Stimulated activated CD4-positive, alpha-beta T cell treated with anti-CD3 and anti-CD28 coated beads, Interleukin-2, amount 100 ng/mL, for 48 hours (primary cell): ENCODE data around the gene RTN4R.
"Not testable (repeated sequence)": the region's sequence is repeated elsewhere in the genome, so short reads cannot be mapped to it uniquely, and the experiment has no call there.

Source experiments
- DNase-seq, 2 donors: peaks; one replicate each; pipeline ENCODE4 v3.0.0-alpha.2; 2020

Gene RTN4R

DNA sequence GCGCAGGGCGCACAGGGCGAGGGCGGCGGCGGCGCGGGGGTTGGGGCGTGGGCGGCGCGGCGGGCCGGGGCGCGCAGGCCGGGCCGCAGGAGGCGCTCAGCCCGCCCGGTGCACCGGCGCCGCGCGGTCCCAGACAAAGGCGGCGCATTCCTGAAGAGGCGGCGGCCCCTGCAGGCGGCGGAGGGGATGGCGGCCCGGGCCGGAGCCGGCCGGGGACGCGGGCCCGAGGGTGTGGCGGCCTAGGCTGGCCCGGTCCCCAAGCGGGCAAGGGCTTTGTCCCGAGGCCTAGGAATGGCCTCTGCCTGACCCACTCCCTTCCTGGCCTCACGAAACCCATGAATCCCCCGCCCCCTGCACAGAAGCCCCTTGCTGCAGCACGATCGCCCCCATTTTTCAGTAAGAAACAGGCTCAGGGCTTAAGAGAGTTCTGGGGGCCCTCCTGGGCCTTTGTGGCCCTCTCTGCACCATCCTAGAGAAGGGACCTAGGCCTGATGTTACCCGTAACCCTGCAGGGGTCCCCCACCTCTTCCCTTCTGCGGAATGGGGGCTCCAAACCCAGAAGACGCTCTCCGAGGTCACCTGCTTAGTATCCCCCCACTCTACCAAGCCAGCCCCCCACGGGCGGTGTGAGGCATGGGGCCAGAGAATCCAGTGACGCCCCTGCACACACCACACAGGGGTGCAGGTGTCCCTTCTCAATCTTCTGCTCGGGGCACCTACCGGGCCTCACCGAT is at the start of gene RTN4R:
Gene RTN4R, minus strand, starts transcription at position 40 of the 734 bp plus-strand sequence. CDS start 226 bp downstream, outside the sequence.
- DNase-seq = peak; percentile 57 to 64

DNA sequence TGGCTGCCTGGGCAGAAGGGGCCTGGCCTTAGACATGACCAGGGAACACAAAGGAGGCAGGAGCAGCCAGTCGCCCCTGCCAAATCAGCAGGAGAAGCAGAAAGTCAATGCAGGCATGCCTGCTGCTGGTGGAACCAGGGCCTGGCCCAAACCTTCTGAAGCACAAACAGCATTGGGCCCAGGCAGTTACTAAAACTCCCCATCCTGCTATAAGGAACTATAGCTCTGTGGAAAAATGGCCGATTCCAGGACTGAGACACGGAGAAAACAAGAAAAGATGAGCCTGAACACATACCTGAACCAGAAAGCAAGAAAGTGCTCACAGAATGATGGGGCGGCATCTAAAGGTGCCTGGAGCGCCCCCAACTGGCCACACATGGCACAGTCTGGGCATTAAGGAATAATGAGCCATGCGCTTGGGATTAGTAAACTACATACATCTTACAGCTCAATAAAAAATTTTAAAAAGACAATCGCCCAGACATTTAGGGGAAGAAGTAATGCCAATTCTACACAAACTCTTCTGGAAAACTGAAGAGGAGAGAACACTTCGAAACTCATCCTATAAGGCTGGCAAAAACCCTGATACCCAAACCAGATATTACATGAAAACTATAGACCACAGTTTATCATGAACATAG is 49.4 kb upstream of the RTN4R start:
- DNase-seq = peak in 1 of 2 donors; percentile 24

DNA sequence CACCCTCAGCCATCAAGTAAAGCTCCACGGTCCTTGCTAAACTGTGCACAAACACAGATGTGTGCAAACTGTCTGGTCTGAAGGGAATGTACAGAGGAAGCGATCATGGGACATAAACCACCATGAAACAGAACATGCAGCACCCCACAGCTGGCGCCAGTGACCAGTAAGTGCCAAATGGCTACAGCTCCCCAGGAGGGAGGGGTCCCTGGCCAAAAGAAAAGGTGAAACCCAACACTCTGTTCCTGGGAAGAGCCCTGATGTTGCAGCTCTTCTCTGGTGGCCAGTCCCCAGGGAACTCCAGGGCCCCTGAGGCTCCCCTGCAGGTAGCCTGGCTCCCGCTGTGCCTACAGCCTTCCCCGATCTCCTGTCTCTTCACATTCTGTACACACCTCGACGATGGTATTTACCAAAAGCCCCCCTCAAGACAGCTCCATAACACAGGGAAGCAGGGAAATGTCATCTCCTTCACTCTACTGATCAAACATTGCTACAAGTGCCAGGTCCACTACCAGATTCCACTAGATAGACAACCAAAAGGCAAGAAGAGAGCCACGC is 48.8 kb upstream of the RTN4R start:
- DNase-seq = no peak

DNA sequence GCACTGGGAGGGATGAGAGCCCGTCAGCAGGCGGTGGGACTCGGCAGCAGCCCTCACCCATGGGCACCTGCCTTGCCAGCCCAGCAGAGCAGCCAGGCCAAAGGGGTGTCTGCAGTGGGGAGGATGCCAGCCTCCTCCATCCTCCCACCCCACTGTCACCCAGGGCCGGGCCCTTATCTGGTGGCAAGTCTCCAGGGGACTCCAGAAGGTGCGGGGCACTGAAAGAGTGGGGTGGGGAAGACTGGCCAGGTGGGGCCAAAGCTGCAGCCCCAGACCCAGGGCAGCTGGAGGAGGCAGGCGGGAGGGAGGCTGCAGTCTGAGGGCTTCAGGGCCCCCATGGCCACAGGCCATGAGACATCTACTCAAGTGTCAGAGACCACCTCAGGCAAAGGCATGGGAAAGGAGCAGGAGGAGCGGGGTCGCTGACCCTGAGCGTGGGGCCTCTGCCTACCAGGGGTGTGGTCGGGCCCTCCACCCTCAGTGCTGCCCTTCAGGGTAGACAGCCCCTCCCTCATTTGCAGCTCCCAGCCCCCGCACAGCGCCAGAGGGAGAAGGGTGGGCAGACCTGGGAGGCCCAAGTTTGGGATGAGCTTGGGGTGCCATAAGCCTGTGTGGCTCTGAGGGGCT is 48.2 kb upstream of the RTN4R start:
- DNase-seq = no peak

DNA sequence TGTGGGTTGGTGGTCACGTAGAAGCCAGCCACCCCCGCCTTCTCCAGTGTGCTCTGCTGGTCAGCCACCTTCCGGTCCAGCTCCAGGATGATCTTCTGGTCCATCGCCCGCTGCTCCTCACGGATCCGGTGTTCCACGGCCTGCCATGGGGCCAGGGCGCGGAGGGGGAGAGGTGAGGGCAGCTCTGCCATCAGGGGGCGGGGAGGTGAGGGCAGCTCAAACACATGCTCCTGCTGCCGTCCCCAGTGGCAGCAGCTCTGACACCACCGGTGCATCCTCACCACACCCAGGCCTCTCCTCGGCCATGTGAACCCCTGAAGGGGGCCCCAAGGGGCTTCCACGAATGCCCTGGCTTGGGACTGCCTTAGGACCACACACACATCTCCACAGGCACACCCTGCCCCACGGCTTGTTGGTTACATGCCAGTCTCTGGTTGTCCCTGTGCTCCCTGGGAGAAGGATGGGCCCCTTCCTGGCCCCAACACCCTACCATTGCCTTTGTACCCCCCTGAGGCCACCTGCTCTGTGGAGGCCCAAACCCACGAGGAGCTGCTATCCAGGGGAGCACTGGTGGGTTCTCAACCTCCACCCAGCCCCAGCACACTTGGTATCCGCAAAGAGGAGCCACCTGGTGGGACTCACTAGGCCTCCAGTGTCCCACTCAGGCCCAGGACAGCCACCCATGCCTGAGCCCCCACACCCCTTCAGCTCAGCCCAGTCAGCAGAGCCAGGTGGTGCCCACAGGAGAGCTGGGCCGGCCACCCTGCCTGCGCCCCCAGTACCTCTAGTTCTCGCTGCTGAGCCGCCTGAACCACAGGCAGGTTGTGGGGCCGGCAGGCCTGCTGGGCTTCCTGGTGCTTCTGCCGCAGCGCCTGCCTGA is 47.5 kb upstream of the RTN4R start:
- DNase-seq = no peak

DNA sequence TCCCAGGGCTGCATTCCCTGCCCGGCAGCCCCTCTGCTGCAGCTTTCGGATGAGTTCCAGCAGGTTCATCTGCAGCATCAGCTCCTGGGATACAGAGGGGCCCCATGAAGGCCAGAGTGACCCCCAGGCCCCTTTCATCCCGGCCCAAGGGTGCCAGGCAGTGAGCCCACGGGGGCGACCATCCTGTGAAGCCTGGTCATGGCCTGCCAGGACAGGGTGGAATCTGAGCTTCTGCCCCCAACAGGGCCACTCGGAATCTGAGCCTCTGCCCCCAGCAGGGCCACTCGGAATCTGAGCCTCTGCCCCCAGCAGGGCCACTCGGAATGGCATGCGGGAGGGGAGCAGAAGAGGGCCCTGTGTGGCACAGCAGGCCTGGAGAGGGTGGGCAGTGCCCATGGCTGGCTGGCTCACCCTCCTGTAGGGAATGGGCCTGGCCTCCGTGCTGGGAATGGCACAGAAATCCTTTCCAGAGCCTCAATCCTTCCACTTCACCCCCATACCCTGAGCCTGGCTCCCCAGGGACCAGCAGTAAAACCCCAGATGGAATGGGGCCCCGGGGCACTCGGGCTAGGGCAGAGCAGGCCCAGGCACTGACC is 46.7 kb upstream of the RTN4R start:
- not testable (repeated sequence) for DNase-seq

DNA sequence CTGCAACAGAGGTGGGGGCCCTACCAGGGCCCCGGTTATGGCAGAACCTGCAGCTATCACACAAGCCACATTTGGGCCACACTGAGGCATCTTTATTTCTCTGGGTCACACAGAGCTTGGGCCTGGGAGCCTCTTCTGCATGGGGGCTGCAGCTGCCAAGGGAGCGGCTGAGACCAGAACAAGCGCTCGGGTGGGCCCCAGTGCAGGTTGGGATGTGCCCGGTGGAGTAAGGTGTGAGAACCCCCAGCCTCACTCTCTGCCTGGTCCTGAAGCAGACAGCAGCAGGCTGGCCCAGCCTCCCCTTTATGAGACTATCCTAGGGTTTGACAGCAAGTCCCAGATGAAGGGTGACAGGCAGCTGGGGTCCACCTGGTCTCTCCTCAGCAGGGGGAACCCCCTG is 46.1 kb upstream of the RTN4R start:
- DNase-seq = not testable (repeated sequence)

DNA sequence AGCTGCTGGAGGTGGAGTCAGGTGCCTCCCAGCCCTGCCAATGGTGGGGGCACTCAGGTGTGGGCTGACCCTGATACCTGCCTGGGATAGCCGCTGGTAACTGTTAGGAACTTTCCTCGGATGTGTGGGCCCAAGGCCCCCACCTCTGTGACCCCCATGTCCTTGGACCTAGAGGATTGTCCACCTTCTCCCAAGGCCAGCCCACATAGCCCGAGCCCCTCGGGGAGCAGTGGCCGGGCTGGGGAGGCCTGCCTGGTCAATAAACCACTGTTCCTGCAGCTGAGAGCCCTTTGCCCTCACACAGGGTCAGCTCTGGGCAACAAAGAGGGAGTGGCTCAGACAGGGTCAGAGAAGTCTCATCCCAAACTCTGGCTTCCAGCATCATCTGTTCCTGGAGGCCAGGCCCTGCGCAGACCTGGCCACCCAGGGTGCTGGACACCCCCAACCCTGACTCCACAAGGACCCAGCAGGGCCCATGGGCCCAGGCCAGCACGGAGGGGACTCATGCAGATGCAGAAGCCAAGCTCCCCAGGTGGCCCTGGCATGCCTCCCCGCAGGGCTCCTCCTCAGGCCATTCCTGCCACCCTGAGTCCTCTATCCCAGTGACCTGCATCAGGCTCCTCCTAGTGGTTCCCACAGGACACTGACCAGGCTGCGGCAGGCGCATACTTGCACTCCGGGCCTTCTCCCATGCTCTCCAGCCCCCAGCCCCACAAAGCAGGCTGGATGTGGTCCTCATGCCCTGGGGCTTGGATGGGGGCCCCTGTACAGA is 45.4 kb upstream of the RTN4R start:
- not testable (repeated sequence) for DNase-seq

DNA sequence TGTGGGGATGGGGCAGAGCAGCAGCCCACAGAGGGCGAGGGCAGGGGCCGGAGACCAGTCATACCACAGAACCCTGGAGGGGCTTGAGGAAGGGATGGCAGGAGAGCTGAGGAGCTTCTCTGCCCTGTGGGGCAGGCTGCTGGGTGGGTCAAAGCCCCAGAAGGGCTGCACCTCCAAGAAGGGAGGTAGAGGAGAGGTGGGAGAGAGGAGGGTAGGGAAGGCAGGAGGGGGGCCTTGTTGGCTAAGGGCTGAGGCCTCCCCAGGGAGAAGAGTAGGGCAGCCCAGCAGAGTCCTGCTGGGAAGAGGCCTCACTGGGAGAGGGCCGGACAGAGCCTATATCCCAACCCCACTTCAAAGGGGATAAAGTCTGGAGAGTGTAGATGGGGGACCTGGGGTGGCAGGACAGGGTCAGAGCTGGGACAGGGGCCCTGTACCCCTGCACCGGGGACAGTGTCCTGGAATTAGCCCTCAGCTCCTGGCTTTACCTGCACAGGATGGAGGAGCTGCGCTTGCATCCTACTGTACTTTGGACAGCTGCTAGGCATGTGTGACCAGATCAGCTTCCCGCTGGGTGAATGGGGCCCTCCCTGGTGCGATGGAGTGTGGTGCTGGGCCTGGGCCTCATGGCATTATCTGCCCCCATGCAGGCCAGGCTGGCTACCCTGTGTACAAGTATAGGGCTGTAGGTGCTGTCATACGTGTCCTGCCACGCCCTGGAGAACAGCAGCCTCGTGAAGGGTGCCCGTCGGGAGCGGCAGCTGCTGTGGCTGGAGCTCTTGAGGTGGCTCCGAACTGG is 44.5 kb upstream of the RTN4R start:
- DNase-seq = no peak

DNA sequence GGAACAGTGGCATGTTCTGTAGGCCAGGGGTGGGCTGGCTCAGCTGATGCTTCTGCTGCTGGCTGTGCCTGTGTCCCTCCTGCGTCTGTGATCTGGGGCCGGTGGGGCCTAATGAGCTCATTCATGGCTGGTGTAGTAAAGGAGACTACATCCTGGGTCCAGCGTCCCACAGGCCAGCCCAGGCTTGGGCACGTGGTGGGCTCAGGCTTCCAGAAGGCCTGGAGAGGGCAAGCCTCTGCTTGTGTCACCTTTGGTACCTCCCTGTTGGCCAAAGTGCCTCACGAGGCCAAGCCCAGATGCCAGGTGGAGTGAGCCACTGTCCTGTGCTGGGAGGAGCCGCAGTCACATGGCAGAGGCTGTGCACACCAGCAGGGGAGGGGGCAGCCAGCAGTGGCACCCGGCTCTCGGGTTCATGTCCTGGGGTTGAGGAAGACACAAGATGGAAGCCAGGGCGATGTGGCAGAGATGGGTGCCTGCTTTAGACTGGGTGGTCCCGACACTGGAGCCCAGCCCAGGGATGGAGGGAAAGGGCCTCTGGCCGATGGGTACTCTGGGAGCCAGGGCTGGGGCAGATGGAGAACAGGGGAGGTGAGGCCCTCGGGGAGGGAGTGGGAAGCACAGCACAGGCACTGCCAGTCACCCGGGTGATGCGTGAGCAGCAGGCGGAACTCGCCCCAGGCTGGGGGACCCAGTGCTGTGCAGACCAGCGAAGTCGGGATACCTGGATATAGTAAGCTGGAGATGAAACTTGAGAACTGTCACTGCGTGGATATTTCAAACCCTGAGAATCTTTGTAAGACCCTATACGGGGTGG is 43.3 kb upstream of the RTN4R start:
- not testable (repeated sequence) for DNase-seq

DNA sequence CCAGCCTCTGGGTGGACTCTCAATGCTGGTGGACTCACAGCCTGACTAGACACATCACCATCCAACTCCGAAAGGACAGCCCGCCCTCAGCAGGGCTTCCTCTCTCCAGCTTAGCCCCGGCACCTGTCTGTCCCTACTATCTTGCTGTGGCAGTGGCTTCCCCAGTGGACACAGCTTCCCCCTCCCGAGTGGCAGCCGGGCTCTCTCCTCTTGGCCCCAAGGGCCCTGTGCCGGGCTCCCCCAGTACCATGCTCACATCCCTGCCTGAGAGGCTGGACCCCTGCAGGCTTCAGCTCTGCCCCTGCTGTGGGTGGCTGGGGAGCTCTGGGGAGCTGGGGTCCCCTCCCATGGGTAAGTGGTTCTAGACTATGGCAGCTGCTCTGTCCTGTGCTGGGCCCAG is 42.7 kb upstream of the RTN4R start:
- not testable (repeated sequence) for DNase-seq

DNA sequence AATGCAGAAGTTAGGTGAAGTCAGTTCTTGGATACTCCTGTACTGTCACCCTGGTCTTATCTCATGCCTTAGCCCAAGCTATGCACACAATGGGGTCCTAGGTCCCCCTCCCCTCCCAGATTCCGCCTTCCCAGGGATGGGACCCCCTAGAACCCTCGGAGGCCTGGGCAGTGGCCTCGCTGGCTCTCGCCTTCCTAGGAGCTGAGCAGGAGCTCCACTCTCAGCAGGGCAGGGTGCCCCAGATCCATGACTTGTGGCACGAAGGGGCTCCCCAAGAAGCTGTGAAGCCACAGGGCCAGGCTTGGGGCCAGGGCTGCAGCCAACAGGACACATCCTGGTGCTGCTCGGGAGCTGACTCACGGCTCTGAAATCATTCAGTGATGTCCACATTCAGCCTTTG is 42.1 kb upstream of the RTN4R start:
- DNase-seq = not testable (repeated sequence)

DNA sequence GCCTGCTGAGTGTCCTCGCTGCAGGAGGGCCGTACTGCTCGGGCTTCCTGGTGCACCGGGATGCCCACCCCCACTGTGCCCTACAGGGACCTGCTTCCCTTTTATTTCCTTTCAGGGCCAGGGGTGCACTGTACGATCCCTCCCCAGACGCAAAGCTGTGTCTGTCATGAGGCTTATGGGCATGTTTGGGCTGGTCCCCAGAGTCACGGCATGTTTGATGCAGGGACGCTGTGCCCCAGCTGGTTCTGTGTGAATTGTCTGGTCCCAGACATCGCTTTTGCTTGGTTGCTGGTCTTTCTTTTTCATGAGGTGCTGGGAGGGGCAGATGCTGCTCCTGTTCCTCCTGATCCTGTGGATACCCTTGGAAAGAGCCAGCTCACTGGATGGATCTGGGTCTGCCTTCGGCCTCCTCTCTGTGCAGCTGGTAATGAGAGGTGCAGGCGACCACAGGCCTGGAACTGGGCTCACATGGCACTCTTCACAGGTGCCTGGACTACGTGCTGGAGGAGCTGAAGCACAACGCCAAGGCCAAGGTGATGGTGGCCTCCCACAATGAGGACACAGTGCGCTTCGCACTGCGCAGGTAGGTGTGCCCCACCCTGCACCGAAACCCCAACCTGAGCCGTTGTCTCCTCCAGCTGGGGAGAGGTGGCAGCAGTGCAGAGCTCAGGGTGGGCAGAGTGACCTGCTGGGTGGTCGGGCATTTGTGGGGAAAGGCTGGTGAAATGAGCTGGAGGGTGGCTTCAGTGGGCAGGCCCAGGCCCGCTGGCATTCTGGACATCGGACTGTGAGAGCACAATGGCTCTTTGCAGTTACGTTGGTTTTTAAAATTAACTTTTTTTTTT is 40.9 kb upstream of the RTN4R start:
- not testable (repeated sequence) for DNase-seq

DNA sequence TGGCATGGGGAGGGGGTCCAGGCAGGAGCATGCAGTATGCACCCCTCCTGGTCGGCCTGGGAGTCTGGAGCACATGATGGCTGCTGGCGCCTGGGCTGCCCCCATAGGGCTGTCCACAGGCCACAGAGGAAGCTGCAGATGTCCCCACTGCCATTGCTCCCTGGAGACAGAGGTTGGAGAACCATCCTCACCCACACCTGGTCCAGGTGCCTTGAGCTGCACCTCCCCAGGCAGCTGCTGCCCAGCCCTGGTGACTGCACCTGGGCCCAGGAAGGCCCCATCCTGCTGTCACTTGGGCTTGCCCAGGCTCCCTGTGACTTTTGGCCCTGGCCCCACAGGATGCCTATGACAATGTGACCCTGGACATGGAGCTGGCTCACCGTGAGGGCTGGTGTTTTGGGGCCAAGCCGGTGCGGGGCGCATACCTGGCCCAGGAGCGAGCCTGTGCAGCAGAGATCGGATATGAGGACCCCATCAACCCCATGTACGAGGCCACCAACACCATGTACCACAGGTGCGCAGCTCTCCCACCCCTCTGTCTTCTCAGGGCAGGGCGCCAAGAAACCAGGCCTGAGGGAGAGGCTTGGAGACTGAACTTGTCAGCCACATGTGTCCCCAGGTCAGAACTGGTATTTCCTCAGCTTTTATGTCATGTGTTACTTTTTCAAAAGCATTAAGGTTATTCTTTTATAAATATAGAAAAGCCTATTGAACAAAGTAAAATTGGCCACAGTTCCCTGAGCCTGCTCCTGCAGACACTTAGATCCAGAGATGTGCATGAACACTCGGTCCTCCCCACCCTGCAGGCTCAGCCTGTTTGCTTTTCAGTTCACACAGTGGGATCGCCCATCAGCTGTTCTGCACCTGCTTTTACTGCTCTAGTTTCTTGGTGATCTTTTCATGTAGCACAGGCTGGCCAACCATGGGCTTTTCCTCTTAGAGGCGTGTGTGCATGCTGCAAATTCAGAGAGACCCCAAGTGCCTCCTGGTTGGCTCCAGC is 39.6 kb upstream of the RTN4R start:
- DNase-seq = not testable (repeated sequence)

DNA sequence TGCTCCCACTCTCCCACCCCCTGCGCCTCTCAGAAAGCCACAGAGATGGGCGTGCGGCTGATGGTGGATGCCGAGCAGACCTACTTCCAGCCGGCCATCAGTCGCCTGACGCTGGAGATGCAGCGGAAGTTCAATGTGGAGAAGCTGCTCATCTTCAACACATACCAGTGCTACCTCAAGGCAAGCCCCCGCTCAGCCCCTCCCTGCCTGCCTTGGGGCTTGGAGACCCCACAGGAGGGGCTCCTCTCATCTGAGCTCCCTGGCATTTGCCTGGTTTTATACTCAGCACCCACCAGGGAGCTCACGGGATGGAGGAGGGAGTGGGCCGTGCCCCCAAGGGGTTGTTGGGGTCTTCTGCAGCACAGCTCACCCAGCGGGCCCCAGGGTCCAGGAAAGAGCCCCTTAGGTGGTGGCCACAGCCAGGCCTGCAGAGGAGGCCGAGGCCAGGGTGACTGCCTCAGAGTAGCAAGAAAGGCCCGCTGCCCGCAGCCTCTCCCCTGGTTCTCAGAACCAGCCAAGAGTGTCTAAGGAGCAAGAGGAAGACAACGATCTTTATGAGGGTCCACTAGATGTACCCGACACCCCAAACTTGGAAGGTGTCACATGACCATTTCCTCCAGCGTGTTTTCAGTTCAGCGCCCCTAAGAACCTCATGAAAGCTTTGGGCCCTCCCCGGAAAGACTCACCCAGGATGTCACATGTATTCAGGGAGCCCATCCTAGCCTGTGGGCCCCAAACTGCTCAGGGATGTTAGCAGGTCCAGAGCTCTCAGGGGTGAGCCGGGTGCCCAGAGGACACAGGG is 38.7 kb upstream of the RTN4R start:
- not testable (repeated sequence) for DNase-seq

DNA sequence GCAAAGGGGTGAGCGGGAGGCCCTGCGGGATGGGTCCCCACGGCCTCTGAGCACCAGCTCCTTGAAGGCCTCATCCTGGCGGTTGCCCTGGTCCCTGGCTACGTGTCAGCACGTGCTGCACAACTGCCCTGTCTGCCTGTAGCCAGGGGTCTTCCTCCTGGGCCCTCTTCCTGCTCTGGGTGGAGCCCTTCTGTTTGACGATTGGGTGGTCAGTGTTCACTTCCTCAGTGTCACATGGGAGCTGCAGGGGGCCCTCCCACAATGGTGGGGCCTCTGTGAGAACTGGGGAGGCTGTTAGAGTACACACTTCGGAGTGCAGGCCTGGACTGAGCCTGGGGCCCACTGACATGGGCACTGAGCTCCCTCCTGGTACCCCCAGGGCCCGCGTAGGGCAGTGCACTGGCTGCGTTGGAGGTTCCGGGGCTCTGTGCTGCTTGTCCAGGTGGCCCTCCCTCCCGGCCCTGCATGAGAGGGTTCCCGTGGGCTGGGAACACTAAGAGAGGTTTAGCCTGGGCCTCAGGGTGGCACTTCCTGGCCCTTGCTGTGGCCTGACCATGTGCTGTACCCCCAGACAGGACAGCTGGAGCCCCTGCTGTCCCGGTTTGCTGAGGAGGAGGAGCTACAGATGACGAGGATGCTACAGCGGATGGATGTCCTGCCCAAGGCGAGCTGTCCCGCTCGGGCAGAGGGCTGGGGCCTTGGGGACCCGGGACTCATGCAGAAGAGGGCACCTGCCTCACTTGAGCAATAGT is 38.0 kb upstream of the RTN4R start:
- DNase-seq = no peak
